ENCODE measurements around the gene HS6ST3. TPM values are rescaled to one million over a fixed set of nuclear protein-coding genes. Genes with fewer than 3 reads are reported as not detected.

Gene HS6ST3
- total and polyA plus RNA-seq, 9 donors = 0.08 to 0.80 (median 0.15) TPM

- WGBS (ENCODE audit: insufficient coverage) = 60% methylated on average over 1 of the region's 5 CpGs
- DNase-seq = no peak
- H3K9me3 ChIP-seq (replicated peaks; ENCODE audit: control insufficient read depth, low read depth, low read length) = no peaks in the 10 kb centered on the region
Observed at GRCh38 chr13:96730676-96731075, 640.8 kb downstream of the HS6ST3 start.

GRCh38 chr13:96734499-96734898 lies 644.6 kb downstream of the HS6ST3 start:
- no peak overlapping the region for H3K4me3 ChIP-seq (ENCODE audit: low read length)
- WGBS (ENCODE audit: insufficient coverage) = no CpG with 5 or more reads among the region's 4 CpGs

More at GRCh38 chr13:96730676-96731075, 640.8 kb downstream of the HS6ST3 start:
- Histone ChIP-seq H3K27ac (ENCODE audit: low read length) (no peak overlapping the region), H3K4me1 (ENCODE audit: control insufficient read depth, insufficient read depth, low read length) (no peaks in the 10 kb centered on the region), H3K27me3 (ENCODE audit: control insufficient read depth, insufficient read depth, low read length) (no peaks in the 10 kb centered on the region), H3K36me3 (ENCODE audit: control insufficient read depth, insufficient read depth, low read length) (no peaks in the 10 kb centered on the region), H3K4me3 (ENCODE audit: low read length) (no peak overlapping the region)

GRCh38 chr13:96741779-96742178 lies 651.9 kb downstream of the HS6ST3 start:
- no peaks in the 10 kb centered on the region for H3K4me1 ChIP-seq (ENCODE audit: control insufficient read depth, insufficient read depth, low read length)
- no CpG with 5 or more reads among the region's 3 CpGs for WGBS (ENCODE audit: insufficient coverage)
- H3K9me3 ChIP-seq (replicated peaks; ENCODE audit: control insufficient read depth, low read depth, low read length) = no peaks in the 10 kb centered on the region
- H3K4me3 ChIP-seq (ENCODE audit: low read length) = no peak overlapping the region
- no peak for DNase-seq
- H3K36me3 ChIP-seq (ENCODE audit: control insufficient read depth, insufficient read depth, low read length) = no peaks in the 10 kb centered on the region
- H3K27ac ChIP-seq (ENCODE audit: low read length) = no peak overlapping the region
- no peaks in the 10 kb centered on the region for H3K27me3 ChIP-seq (ENCODE audit: control insufficient read depth, insufficient read depth, low read length)

More at GRCh38 chr13:96734499-96734898, 644.6 kb downstream of the HS6ST3 start:
- Histone ChIP-seq H3K9me3 (replicated peaks; ENCODE audit: control insufficient read depth, low read depth, low read length) (no peaks in the 10 kb centered on the region), H3K27me3 (ENCODE audit: control insufficient read depth, insufficient read depth, low read length) (no peaks in the 10 kb centered on the region), H3K36me3 (ENCODE audit: control insufficient read depth, insufficient read depth, low read length) (no peaks in the 10 kb centered on the region), H3K27ac (ENCODE audit: low read length) (no peak overlapping the region), H3K4me1 (ENCODE audit: control insufficient read depth, insufficient read depth, low read length) (no peaks in the 10 kb centered on the region)
- no peak for DNase-seq

GRCh38 chr13:96743296-96744089 lies 653.6 kb downstream of the HS6ST3 start:
- WGBS (ENCODE audit: insufficient coverage) = no CpG with 5 or more reads among the region's 3 CpGs
- Histone ChIP-seq H3K36me3 (ENCODE audit: control insufficient read depth, insufficient read depth, low read length) (no peaks in the 10 kb centered on the region), H3K4me3 (ENCODE audit: low read length) (no peak overlapping the region), H3K27ac (ENCODE audit: low read length) (no peak overlapping the region), H3K27me3 (ENCODE audit: control insufficient read depth, insufficient read depth, low read length) (no peaks in the 10 kb centered on the region), H3K9me3 (replicated peaks; ENCODE audit: control insufficient read depth, low read depth, low read length) (no peaks in the 10 kb centered on the region), H3K4me1 (ENCODE audit: control insufficient read depth, insufficient read depth, low read length) (no peaks in the 10 kb centered on the region)
- DNase-seq = no peak

- WGBS (ENCODE audit: insufficient coverage) = 90% methylated on average over 2 of the region's 5 CpGs
- Histone ChIP-seq H3K4me1 (ENCODE audit: control insufficient read depth, insufficient read depth, low read length) (no peaks in the 10 kb centered on the region), H3K4me3 (ENCODE audit: low read length) (no peak overlapping the region)
Observed at GRCh38 chr13:96744367-96745331, 654.7 kb downstream of the HS6ST3 start.

GRCh38 chr13:96746886-96747285 lies 657.0 kb downstream of the HS6ST3 start:
- Histone ChIP-seq H3K9me3 (replicated peaks; ENCODE audit: control insufficient read depth, low read depth, low read length) (no peaks in the 10 kb centered on the region), H3K27me3 (ENCODE audit: control insufficient read depth, insufficient read depth, low read length) (no peaks in the 10 kb centered on the region), H3K4me1 (ENCODE audit: control insufficient read depth, insufficient read depth, low read length) (no peaks in the 10 kb centered on the region), H3K27ac (ENCODE audit: low read length) (no peak overlapping the region), H3K4me3 (ENCODE audit: low read length) (no peak overlapping the region), H3K36me3 (ENCODE audit: control insufficient read depth, insufficient read depth, low read length) (no peaks in the 10 kb centered on the region)
- no CpG with 5 or more reads among the region's 1 CpG for WGBS (ENCODE audit: insufficient coverage)
- DNase-seq = no peak

More at GRCh38 chr13:96744367-96745331, 654.7 kb downstream of the HS6ST3 start:
- no peaks in the 10 kb centered on the region for H3K36me3 ChIP-seq (ENCODE audit: control insufficient read depth, insufficient read depth, low read length)
- DNase-seq = no peak
- no peaks in the 10 kb centered on the region for H3K9me3 ChIP-seq (replicated peaks; ENCODE audit: control insufficient read depth, low read depth, low read length)
- no peaks in the 10 kb centered on the region for H3K27me3 ChIP-seq (ENCODE audit: control insufficient read depth, insufficient read depth, low read length)
- no peak overlapping the region for H3K27ac ChIP-seq (ENCODE audit: low read length)

- no peak for DNase-seq
Observed at GRCh38 chr13:96749825-96750224, 659.9 kb downstream of the HS6ST3 start.

GRCh38 chr13:96751089-96751488 lies 661.2 kb downstream of the HS6ST3 start:
- no peaks in the 10 kb centered on the region for H3K36me3 ChIP-seq (ENCODE audit: control insufficient read depth, insufficient read depth, low read length)
- H3K9me3 ChIP-seq (replicated peaks; ENCODE audit: control insufficient read depth, low read depth, low read length) = no peaks in the 10 kb centered on the region
- no peak overlapping the region for H3K27ac ChIP-seq (ENCODE audit: low read length)
- H3K4me3 ChIP-seq (ENCODE audit: low read length) = no peak overlapping the region
- H3K4me1 ChIP-seq (ENCODE audit: control insufficient read depth, insufficient read depth, low read length) = no peaks in the 10 kb centered on the region
- H3K27me3 ChIP-seq (ENCODE audit: control insufficient read depth, insufficient read depth, low read length) = no peaks in the 10 kb centered on the region
- DNase-seq = no peak
- WGBS (ENCODE audit: insufficient coverage) = no CpG with 5 or more reads among the region's 1 CpG

More at GRCh38 chr13:96749825-96750224, 659.9 kb downstream of the HS6ST3 start:
- Histone ChIP-seq H3K4me3 (ENCODE audit: low read length) (no peak overlapping the region), H3K27me3 (ENCODE audit: control insufficient read depth, insufficient read depth, low read length) (no peaks in the 10 kb centered on the region), H3K9me3 (replicated peaks; ENCODE audit: control insufficient read depth, low read depth, low read length) (no peaks in the 10 kb centered on the region), H3K36me3 (ENCODE audit: control insufficient read depth, insufficient read depth, low read length) (no peaks in the 10 kb centered on the region), H3K4me1 (ENCODE audit: control insufficient read depth, insufficient read depth, low read length) (no peaks in the 10 kb centered on the region), H3K27ac (ENCODE audit: low read length) (no peak overlapping the region)

GRCh38 chr13:96762876-96763275 lies 673.0 kb downstream of the HS6ST3 start:
- H3K36me3 ChIP-seq (ENCODE audit: control insufficient read depth, insufficient read depth, low read length) = no peaks in the 10 kb centered on the region
- H3K9me3 ChIP-seq (replicated peaks; ENCODE audit: control insufficient read depth, low read depth, low read length) = no peaks in the 10 kb centered on the region
- H3K27ac ChIP-seq (ENCODE audit: low read length) = no peak overlapping the region
- H3K4me1 ChIP-seq (ENCODE audit: control insufficient read depth, insufficient read depth, low read length) = no peaks in the 10 kb centered on the region
- no peaks in the 10 kb centered on the region for H3K27me3 ChIP-seq (ENCODE audit: control insufficient read depth, insufficient read depth, low read length)
- DNase-seq = no peak
- no peak overlapping the region for H3K4me3 ChIP-seq (ENCODE audit: low read length)

GRCh38 chr13:96766306-96766705 lies 676.4 kb downstream of the HS6ST3 start:
- H3K36me3 ChIP-seq (ENCODE audit: control insufficient read depth, insufficient read depth, low read length) = no peaks in the 10 kb centered on the region
- no peaks in the 10 kb centered on the region for H3K4me1 ChIP-seq (ENCODE audit: control insufficient read depth, insufficient read depth, low read length)
- DNase-seq = no peak
- H3K27me3 ChIP-seq (ENCODE audit: control insufficient read depth, insufficient read depth, low read length) = no peaks in the 10 kb centered on the region
- no CpG with 5 or more reads among the region's 3 CpGs for WGBS (ENCODE audit: insufficient coverage)
- H3K9me3 ChIP-seq (replicated peaks; ENCODE audit: control insufficient read depth, low read depth, low read length) = no peaks in the 10 kb centered on the region
- no peak overlapping the region for H3K4me3 ChIP-seq (ENCODE audit: low read length)
- H3K27ac ChIP-seq (ENCODE audit: low read length) = no peak overlapping the region
